GM21717 (cell line): Measurements from ENCODE around the gene IL27RA.

Experiments used
- ATAC-seq: cut with Tn5 transposase; IDR thresholded peaks from one replicate; pipeline ENCODE4 v1.9.1; 2021; ENCODE audit warnings: mild to moderate bottlenecking, moderate library complexity; ENCODE audit not compliant: unreplicated experiment

Gene IL27RA

DNA sequence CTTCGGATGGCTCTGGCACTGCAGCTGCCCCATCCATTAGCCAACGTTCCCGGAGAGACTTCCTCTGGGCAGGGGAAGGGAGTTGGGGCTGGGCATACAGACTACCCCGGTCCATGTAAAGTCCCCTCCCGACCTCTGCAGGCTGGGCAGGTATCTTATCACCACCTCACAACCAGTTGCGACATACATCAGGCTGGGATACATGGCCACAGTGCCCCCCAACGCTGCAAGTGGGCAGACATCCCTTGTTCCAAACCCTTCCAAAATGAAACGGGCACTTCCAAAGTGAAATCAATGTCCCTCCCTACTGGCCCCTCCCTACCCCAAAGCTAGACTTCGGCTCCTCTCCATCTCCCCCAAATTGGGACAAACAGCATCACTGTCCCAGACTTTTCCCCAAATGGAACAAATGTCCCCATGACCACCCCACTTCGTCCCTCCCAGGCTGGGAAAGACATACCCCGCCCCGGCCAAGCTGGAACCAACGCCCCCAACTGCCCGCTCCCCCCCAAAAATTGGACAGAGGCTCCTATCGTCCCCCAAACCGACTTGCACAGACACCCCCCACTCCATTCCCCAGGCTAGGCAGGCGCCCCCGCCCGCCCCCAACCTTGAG is 25.3 kb downstream of the IL27RA start:
- no peak for ATAC-seq

DNA sequence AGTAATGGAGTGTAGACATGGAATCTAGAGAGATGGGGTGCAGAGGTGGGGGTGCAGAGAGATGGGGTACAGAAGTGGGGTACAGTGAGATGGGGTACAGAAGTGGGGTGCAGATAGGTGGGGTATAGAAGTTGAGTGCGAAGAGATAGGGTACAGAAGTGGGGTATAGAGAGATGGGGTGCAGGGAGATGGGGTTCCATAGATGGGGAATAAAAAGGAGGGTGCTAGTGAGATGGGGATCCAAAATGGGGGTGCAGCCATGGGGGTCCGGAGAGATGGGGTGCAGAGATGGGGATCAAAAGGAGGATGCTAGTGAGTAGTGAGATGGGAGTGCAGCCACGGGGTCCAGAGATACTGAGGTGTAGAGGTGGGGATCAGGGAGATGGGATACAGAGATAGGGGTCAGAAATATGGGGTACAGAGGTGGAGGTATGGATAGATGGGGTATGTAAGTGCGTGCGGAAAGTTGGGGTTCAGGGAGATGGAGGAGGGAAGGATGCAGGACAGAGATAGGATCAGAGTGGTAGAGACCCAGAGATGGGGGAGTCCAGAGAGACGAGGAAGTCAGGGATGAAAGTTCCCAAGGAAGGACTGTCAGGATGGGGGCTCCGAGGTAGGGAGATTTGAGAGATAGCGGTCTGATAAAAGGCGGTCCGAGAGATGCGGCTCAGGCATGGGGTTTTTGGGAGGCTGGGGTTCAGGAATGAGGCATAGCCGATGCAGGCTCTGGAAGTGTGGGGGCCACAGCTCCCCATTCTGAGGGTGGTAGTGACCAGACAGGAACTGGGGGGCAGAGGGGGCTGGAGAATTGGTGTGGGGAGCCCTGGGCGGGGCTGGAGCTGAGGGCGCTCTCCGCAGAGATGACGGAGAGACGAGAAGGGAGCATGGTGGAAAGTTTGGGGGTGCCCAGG is 26.9 kb downstream of the IL27RA start:
- no peak for ATAC-seq

DNA sequence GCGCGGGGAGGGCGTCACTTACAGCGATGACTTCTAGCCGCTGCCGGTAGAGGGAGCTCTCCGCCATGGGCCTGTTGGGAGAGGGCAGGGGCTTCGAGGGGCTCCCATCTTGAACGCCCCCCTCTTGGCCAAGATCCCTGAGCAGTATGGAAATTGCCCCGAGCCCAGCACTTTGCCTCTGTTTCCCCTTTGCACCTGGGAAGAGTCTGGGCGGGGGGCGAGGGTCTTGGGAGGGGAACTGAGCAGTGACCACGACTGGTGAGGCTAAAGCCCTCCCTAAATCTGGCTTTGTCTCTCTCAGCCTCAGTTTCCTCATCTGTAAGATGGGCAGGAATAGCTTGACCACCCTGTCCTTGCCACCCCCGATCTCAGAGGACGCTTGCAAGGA is 27.5 kb downstream of the IL27RA start:
- no peak for ATAC-seq

DNA sequence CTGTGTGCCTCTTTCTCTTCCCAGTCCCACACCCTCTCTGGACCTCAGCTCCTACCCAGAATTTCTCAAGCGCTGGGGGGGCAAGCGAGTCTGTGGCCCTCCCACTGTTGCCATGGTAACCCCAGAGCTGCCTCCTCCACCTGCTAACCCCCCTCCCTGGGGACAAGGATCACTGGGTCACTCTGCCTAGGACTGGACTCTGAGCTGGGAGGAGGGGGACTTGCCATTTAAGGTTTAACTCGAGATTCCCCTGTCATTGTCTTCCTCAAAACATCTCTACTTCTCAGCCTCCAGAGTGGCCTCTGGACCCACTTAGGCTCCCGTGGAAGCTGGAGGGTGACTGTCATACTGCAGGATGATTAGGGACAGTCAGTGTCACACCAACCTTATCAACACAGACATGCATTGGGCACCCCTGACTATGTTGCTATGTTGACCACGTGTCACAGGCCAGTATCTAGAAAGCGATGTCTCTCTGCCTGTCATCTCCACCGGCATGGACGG is 28.1 kb downstream of the IL27RA start:
- no peak for ATAC-seq

DNA sequence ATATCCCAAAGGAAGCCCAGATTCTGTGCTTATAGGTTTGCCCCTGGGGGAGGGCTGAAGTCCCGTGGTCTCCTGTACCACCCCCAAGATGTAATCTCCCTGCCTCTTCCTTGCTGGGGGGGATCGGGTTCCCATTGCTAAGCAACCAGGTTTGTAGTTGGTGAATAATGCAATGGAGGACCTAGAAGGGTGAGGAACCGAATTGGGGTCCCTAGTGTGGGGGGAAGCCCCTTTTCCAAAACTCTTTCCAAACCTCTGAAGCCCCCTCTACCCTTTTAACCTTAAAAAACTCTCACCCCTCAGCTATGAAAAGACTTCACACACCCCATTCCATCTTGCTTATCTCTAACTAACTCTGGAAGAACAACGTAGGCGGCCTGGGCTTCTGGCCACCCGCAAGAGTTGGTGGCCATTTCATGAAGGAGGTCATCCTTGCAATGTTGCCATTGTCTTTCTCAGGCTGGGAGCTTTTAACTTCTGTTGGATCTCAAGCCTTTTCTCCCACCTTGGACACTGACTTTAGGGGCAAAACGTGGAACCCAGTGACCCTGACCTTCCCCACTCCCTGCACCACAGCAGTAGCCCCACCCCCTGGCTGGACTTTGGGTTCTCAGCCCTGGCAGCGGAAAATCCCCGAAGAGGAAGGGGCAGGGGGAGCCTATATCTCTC is 29.7 kb downstream of the IL27RA start:
- ATAC-seq: no peak

DNA sequence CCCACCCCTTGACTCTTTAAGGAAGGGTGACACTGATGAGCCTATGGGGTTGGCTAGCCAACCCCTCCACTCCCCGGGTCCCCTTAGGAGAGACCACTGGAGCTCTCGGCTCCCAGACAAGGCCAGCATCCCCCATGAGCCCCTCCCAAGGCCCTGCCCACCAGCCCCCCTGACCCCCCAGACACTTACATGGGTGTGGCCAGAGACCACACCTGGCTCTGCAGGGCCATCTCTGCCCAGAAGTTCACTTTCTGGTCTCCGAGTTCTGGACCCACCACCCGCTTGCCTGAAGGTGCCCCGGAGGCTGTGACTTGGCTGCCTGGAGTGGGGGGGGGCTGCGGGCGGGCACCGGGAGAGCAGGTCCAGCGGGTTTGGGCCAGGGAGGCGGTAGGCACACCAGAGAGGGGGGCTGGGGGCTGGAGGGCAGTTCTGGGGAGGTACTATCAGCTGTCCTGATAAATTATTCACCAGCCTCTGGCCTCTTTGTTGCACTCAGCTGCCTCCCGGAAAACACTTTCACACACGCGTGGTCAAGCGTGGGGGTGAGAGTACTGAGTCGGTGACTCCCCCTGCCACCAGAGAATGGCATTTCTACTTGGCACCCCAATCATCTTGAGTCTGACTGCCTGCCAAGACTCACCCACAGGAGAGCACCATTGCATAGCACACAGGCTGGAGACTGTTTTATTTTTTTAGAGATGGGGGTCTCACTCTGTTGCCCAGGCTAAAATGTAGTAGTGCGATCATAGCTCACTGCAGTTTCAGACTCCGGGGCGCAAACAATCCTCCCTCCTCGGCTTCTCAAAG is 30.4 kb downstream of the IL27RA start, which contains the start of gene PALM3:
Gene PALM3, minus strand, starts transcription at position 326 of the 807 bp plus-strand sequence. Its CDS starts 96 bp downstream, at position 230.
- ATAC-seq: no peak

DNA sequence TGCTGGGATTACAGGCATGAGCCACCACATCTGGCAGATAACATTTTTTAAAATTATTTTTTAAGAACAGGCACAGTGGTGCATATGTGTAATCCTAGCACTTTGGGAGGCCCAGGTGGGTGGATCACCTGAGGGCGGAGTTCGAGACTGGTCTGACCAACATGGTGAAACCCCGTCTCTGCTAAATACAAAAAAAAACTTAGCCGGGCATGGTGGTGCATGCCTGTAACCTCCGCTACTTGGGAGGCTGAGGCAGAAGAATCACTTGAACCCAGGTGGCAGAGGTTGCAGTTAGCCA is 30.9 kb downstream of the IL27RA start:
- no peak for ATAC-seq

DNA sequence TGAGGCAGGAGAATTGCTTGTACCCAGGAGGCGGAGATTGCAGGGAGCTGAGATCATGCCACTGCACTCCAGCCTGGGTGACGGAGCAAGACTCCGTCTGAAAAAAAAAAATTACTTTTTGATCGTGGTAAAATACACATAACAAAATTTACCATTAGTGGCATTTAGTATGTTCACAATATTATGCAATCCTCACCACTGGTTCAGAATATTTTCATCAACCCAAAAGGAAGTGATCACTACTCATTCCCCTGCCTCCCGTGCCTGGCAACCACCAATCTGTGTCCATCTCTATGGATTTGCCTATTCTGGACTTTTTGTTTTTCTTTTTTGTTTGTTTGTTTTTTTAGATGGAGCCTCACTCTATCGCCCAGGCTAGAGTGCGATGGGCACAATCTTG is 31.5 kb downstream of the IL27RA start:
- no peak for ATAC-seq

DNA sequence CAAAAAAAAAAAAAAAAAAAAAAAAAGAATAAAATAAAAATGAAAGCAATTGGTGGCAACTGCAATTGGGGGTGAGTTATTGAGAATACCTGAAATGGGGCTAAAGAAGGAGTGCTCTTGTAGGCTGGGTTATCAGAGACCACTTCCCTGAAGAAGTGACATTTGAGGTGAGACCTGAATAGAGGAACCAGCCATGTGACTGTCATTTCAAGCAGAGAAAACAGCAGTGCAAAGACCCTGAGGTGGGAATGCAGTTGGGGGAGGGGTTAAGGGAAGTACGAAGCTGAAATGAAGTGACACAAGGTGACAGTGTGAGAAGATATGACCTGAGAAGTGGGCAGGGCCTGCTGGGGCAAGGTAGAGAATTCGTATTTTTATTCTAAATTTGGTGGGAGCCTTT is 34.6 kb downstream of the IL27RA start:
- no peak for ATAC-seq

DNA sequence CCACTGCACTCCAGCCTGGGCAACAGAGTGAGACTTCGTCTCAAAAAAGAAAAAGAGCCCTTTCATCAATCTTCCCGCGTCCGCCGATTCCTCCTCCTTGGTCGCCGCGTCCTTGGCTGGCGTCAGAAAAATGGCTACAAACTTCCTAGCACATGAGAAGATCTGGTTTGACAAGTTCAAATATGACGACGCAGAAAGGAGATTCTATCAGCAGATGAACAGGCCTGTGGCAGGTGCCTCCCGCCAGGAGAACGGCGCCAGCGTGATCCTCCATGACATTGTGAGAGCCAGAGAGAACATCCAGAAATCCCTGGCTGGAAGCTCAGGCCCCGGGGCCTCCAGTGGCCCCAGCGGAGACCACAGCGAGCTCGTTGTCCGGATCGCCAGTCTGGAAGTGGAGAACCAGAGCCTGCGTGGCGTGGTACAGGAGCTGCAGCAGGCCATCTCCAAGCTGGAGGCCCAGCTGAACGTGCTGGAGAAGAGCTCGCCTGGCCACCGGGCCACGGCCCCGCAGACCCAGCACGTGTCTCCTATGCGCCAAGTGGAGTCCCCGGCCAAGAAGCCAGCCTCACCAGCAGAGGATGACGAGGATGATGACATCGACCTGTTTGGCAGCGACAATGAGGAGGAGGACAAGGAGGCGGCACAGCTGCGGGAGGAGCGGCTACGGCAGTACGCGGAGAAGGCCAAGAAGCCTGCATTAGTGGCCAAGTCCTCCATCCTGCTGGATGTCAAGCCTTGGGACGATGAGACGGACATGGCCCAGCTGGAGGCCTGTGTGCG is 38.9 kb downstream of the IL27RA start:
- ATAC-seq: no peak

DNA sequence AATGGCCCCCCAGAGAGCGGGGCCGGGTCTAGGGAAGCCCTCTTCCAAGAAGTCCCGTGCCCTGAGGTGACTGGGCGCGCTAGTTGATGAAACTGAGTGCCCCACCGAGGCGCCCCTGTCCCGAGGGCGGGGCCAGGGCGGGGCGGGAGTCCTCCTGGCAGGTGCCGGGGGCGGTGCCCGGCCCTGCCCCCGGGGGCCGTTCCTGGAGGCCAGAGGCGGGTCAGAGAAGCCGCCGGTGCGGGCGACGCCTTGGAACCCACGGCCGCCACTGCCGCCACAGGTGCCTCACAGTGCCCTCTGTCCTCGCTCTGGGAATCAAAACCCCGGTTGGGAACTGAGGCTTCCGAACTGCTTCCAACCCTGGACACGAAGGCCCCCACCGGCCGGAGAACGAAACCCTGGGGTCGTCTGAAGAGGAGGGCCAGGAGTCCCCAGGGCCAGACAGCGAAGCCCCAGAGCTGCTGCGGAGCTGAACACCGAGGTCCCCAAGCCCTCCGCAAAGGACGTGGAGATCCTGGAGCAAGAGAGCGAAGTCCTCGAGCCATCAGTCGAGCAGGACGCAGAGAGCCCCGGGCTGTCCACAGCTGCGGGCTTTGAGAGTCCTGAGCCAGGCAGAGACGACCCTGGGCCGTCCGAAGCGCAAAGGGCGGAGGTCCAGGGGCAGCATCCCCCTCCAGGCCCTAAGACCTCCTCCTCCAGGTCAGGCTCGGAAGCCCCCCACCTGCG is 41.1 kb downstream of the IL27RA start, which contains the start of gene MISP3:
Gene MISP3, plus strand, starts transcription at position 252 of the 726 bp plus-strand sequence. CDS start 524 bp downstream, outside the sequence.
- ATAC-seq: no peak

DNA sequence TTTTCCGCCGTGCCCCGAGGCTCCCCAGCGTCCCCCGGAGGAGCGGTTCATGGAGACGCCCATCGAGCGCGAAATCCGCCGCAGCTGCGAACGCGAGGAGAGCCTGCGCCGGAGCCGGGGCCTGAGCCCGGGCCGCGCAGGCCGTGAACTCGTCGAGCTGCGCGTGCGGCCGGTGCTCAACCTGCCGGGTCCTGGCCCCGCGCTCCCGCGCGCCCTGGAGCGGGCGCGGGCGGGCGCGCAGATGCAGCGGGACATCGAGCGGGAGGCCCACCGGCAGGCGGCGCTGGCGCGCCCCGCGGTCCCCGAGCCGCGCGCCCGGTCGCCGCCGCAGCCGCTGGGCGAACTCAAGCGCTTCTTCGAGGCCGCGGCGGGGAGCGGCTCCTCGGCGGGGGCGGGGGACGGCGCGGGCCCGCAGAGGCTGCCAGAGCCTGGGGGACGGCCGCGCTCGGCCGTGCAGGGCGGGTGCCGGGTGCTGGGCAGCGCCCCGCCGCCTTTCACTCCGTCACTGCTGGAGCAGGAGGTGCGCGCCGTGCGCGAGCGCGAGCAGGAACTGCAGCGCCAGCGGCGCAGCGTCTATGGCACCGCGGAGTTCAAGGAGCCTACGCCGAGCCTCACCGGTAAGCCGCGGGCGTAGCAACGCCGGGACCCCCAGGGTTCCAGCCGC is 41.8 kb downstream of the IL27RA start:
- no peak for ATAC-seq

DNA sequence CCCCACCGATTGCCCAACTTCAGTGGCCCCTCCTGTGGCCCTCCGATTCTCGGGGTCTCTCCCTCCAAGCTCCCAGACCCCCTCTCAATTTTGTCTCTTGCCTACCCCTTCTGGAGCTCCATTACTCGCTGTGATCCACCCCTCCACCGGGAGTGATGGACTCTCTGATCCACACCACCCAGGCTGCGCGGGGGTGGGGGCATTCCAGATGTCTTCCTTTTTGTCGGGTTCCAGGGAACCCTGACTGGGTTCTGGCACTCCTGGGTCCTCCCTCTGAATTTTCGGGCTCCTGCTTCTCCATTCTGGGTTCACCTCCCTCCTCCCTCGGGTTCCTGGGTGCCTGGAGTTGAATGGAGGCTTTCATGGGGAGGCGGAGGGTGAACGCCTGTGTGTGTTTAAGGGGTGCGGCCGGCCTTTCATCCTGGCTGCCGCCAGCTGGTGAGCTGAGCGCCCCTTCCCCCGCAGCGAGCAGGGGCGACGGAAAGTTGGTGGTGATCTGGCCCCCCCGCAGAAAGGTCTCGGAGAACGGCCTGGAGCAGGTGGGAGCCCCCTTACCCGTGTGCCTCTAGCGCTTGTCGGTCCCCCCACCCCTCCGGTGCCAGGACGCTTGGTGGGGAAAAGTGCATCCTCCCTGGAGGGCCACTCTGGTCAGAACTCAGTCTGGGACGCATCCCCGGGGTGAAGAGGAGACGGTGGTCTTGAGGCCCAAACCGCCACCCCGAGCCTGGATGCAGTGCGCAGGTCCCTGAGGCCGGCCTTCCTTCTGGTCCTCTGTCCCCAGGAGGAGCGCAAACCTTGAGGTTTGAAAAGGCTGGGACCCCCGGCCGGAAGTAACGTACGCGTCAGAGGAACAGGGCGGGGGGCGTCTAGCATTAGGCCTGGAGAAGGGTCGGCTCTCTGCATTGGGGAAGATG is 42.6 kb downstream of the IL27RA start:
- ATAC-seq: no peak

DNA sequence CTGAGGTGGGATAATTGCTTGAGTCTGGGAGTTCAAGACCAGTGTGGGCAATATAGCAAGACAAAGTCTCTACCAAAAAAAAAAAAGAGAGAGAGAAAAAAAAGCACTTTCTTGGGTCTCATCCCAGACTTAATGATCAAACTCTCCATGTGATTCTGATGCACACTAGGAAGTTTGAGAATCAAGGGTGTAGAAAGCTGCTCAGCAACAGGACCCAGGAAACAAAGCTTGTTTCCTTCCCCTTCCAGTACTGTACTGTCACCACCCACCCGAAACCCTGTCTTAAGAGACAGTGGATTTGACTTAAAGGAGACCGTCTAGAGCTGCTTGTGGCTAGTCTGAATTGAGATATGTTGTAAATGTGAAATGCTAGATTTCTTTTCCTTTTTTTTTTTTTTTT is 46.8 kb downstream of the IL27RA start:
- ATAC-seq: no peak

DNA sequence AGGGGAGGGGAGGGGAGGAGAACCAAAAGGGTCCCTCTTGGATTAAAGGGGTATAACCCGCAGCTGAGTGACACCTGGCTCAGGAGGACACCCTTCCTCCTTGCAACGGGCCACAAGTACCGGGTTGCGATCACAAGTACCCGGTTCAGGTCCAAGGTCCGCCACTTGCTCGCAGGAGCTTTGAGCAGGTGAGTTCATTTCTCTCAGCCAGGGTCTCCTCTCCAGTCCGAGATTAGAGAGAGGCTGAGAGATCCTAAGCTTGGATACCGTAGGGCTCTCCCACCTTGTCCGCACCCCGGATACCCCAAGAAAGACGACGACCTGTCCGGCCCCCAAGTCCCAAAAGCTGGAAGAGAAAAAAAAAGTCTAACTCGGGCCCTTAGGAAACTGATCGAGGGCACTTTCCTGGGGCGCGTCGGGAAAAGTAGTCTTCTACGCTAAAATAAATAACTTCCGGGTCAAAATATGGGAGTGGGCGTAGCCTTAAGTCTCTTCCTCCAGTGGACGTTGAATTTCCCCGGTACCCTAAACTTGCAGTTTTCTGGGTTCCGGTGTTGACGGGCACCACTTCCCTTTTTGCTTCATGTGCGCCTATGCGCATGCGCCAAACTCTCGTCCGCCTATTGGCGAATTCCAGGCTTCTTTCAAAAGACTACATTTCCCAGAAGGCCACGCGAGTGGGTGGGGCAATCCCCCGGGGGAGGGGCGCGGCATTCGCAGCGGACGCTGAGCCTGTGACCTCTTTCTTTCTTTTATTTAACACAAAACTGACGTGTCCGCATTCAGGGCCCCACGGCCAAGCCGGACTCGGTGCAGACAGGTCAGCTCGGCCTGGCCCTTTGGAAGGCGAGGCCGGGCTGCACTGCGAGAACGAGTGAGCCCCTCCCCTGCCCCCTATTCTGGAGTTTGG is 49.6 kb downstream of the IL27RA start:
- peak; percentile 56 for ATAC-seq

DNA sequence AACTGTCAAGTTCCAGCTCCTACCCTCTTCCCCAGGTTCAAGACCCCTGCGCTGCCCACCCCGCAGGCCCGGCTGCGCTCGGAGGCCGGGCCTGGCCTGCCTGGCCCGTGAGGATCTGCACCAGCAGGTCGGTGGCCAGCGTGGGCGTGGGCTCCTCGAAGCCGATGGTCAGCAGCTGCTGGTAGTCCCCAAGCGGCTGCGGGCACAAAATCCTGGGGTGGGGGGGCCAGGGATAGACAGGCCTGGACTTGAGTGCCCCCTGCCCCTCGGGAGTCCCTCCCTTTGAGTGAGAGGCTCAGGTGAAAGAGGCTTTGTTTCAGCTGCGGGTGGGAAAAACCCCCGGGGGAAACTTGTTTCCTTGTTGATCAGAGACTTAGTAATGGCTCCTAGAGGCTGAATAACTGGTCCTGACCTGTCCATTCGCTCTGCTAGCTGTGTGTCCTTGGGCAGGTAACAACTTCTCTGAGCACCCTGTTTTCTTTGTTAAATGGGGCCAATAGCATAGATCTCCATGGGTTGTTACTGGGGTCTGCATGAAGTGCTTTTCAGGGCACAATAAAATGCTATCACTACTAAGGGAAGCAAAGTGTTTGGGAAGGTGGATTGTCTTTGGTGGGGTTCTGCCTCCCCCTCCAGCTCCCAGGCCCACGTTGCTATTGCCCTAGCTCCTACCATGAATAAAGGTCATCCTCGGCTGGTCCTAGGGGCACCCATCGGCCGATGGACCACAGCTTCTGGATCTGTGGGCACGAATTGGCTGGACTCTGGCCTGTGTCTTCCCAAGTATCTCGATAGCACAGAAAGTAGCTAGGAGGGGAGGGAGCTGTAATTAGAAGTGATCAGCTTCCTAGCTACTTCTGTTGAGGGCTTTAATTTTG is 50.5 kb downstream of the IL27RA start:
- peak; percentile 11 for ATAC-seq
